ENCODE measurements around the gene GK.
A peak's percentile ranks its signal among the peaks of the same experiment; 100 is the strongest.
"Not testable (repeated sequence)": the region's sequence is repeated elsewhere in the genome, so short reads cannot be mapped to it uniquely, and the experiment has no call there.

GK gene

DNA sequence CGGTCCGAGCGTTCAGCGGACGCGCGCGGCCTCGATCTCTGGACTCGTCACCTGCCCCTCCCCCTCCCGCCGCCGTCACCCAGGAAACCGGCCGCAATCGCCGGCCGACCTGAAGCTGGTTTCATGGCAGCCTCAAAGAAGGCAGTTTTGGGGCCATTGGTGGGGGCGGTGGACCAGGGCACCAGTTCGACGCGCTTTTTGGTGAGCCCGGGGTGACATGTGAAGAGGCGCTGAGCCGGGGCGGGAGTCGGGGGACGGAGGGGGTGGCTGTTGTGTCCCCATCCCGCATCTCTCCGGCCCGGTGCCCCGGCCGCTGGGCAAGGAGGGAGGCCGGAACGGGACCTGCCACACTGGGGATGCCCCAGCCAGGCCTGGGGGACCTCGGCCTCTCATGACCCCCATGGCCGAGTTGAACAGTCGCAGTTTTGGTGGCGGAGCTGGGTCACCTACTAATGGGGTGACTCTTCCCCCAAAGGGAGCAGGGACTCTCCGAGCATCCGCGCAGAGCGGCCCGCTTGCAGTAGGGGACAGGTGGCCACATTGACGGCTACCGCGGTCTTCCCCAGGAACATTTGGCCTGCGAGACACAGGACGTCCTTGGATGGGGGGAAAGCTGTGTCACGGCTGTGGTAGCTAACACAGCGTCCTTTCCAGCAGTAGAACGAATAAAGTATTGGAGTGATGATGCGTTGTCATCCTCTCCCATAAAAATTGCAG lies at the start of gene GK:
TSS of gene GK (plus strand) at position 9 of the 717 bp plus-strand sequence. CDS start at position 124, 115 bp downstream.
- DNase-seq: no peak

DNA sequence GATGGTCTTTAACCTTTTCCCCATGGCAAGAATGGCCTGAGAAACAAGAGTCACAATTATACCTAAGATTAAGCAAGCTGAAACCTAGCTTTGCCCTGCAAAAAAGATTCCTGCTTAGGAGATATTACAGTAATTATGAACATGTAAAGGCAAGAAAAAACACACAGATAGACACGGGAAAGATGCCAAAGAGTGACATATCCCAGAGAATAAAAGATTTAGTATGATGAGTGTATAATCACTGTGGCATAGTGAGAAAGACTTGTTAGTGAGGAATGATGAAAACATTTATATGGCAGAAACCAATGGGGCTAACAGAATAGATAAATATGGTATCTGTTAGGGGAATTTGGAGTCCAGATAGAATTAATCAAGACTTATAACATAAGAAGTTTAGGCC lies 46.1 kb upstream of the GK start:
- DNase-seq: no peak

DNA sequence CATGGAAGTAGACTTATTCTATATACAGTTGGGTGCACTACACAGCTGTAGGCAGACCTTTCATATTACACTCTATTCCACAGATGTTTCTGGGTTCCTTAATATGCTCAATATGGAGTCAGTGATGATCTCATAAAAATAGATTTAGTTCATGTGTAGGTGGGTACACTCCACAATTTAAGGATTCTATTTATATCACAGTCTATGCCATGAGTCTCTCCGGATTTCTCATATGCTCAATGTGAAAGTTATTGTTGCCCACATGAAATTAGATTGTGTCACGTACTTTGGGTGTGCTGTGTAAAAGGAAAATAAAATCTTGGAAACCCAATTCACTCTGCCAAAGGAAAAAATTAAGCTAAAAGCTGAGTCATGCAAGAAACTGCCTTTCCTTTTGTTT lies 43.2 kb upstream of the GK start:
- DNase-seq: no peak

DNA sequence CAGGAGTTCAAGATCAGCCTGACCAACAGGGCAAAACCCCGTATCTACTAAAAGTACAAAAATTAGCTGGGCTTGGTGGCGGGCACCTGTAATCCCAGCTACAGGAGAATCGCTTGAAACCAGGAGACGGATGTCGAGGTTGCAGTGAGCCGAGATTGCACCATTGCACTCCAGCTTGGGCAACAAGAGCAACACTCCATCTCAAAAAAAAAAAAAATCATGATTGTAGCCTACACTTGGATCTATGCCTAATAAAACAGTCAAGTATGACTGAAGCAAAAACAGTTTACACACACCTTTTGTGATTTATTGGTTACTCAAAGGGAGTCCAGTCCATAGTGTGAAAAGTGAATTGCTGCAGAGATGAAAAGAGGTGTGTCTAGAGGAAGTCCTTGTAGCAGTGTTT lies 41.0 kb upstream of the GK start:
- no peak for DNase-seq

DNA sequence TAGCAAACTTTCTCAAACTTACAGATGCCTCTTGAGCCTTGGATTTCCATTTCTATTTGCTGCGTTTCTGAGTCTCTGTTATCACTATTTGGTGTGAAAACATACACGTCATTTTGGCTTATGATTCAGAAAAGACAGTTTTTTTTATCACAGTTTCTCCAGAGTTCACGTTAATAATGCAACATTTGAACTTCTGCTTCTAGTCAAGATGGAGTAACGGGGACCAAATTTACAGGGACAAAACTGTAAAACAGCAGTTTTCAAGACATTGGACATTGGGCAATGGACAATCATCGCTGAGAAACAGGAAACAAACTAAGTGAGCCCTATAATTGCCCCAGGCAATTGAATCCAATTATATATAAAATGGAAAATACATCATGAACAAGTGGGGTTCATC lies 39.5 kb upstream of the GK start:
- DNase-seq: no peak

DNA sequence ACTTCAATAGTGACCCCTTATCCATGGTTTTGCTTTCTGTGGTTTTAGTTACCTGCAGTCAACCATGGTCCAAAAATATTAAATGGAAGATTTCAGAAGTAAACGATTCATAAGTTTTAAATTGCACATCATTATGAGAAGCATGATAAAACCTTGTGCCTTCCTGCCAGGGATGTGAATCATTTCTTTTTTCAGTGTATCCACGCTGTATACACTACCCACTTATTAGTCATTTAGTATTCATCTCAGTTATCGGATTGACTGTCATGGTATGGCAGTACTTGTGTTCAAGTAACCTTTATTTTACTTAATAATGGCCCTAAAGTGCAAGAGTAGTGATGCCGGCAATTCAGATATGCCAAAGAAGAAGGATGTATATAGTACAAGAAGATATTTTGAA lies 38.0 kb upstream of the GK start:
- DNase-seq: no peak

DNA sequence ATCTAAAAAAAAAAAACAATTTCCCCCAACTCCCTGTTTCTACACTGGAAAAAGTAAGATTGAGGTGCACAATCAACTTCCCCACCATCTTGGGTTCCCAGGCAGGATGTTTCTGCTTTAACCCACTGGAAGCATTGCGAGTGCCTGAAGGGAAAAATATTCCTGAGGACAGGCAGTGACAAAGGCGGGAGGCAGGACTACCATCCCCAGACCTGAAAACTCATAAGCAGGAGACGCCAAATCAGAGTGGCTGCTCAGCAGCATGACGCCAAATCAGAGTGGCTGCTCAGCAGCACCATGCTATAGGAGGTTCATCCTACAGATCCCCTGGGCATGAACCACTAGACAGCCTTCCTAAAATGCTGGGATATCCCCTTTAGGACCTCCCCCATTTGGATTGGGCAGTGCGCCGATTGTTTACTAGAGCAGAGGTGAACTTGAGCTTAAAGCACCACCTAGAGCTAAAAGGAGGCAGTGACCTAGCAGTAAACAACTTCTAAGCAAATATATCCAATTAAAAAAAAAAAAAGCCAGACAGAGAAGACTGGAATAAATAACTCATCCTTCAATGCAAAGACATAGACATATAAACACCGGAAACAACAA lies 35.0 kb upstream of the GK start:
- DNase-seq: no peak

DNA sequence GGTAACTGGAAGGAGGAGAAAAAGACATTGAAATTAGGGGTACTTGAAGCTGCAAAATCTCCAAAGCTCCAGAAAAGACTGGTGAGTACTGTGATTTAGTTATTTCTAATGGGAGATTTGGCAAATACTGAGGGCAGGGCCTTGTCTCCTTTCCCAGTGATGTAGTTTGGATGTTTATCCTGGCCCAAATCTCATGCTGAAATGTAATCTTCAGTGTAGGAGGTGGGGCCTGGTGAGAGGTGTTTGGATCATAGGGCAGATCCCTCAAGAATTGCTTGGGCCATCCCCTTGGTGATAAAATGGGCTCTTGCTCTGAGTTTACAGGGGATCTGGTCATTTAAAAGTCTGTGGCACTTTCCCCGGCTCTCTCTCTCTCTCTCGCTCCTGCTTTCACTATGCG lies 33.1 kb upstream of the GK start:
- no peak for DNase-seq

DNA sequence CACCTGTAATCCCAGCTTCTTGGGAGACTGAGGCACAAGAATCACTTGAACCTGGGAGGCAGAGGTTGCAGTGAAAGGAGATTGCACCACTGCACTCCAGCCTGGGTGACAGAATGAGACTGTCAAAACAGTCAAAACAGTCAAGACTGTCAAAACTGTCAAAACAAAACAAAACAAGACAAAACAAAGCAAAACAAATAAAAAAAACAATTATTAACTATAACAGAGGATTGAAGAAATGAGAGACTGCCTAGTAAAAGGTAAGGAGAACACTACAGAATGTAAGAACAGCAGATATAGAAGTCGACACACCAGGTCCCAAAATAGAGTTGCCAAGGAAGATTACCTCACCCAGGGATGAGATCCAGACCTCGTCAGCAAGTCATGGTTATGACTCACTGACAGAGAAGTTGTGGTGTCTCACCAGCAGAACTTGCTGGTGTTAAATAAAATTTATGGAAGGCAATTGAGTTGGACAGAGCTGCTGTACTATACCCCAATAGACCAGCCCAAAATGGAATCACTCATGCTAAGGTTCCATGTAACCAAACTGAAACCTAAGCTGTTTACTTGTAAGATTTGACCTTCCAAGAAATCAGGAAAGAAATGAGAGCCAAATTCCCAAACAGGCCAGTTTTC lies 32.1 kb upstream of the GK start:
- DNase-seq: peak; percentile 14

DNA sequence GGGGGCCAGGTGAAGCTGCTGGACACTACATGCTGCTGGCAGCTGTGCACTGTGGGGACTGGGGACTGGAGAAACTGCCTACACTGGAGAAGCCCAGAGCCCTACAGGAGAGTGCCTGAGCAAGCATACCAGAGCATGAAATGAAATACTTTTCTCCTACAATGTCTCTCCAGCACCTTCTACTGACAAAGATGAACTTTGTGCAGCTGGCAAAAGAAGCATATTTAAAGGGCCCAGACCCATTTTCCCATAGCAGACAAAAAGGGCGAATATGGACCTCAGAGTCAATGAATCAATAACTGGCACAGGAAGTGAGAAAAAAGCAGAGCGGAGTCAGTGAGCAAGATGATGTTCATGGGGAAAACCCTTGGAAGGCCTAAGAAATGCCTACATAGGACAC lies 30.9 kb upstream of the GK start:
- DNase-seq: no peak

DNA sequence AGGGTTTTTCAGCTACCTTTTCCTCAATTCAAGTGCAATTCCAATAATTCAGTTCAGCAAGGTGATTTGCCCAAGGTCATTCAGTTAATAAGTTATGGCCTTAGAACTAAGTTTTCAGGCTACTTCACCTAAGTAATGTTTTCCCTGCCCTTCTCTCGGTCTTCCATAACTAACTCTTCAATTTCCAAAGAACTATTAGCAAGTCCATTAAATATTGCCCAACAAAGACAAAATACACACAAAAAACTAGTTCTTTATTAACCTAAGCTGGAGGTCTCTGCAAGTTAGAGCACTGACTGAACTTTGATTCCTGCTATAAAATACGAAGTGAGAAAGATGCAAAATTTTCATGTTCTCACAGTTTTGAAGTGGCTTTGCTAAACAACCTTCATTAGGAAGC lies 26.8 kb upstream of the GK start:
- DNase-seq: no peak

DNA sequence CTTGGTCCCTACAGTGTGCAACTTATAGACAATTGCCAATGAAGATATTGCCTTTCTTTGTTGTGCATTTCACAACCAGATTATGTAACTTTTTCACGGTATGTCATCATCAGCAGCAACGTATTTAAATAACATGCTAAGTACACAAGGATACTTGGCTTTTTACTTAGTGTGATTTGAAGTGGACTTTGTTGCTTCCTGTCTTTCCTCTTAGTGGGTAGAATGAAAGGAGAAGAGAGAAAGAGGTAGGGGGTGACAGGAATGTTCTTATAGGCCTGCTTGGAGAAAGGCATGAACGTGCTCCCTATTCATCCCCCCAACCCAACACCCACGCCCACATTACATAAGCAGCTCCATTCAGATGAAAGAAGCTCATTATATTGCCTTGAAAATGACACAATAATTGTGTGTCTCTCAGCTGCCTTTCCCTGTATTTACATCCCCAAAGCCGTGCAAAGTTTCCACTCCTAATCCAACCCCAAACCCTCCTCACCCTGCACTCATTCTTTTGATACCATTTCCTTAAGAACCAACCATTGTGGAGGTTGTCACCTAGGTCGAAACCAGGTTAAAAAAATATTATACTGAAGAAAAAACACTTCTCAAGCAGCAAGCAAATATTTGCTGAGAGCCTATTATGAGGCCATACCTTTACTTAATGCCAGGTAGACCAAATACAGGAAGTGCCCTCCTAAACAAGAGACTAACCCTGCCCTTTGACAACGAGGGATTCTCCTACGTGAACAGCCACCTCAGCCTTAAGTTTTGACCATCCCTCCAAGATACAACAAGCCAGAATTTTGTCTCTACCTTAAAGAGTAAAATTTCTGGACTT lies 25.2 kb upstream of the GK start:
- DNase-seq: no peak

DNA sequence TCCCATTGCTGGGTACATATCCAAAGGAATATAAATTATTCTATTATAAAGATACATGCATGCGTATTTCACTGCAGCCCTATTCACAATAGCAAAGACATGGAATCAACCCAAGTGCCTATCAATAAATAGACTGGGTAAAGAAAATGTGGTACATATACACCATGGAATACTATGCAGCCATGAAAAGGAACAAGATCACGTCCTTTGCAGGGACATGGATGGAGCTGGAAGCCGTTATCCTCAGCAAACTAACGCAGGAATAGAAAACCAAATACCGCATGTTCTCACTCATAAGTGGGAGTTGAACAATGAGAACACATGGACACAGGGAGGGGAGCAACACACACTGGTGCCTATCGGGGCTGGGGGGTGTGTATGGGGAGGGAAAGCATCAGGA lies 19.2 kb upstream of the GK start:
- not testable (repeated sequence) for DNase-seq

DNA sequence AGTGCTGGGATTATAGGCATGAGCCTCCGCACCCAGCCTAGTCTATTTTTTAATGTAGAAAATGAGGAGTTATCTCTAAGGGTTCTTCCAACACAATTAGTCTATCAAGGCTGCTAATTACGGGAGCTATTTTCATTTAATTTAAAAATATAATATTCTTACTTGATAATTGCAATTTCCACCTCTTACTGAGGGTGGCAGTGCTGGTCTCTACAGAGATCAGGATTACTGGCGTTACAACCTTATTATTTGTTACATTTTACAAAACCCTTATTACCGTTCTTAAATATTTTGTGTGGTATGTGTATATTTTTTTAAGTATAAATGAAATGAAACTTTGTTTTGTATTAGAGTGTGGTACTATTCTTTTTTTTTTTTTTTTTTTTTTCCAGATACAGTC lies 17.6 kb upstream of the GK start:
- no peak for DNase-seq

DNA sequence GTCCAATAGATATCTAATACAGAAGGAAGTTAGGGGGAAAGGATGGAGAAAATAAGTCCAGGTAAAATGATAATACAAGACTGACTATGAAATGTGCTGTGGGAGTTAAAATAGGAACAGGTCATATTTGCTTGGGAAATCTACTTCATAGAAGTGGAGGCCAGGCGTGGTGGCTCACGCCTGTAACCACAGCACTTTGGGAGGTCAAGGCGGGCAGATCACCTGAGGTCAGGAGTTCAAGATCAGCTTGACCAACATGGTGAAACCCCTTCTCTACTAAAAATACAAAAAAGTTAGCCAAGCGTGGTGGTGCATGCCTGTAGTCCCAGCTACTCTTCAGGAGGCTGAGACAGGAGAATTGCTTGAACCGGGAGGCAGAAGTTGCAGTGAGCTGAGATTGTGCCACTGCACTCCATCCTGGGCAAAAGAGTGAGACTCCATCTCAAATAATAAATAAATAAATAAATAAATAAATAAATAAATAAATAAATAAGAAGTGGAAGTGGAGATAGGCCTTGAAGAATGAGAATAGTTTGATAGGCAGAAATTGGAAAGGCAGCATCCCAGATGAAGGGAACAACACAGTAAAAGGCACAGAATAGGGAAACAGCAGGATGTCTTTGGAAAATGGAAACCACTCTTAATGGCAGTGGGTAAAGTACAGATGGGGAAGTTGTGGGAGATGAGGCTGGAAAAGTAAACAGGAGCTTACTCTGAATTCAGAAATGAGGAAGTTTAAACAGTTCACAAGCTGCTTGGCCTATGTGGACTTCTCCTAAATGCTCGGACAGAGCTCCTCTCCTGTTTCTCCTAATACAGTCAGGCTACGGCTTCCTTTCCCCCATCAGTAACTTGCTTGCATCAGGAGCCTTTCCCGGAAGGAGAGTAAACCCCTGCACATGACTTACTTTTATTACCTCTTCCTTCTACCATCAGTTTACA lies 15.1 kb upstream of the GK start:
- no peak for DNase-seq

DNA sequence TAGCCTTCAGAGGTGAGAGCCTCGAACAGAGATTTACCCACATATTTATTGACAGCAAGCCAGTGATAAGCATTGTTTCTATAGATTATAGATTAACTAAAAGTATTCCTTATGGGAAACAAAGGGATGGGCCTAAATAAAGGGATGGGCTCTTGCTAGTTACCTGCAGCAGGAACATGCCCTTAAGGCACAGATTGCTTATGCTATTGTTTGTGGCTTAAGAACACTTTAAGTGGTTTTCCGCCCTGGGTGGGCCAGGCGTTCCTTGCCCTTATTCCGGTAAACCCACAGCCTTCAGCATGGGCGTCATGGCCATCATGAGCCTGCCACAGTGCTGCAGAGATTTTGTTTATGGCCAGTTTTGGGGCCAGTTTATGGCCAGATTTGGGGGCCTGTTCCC lies 13.5 kb upstream of the GK start:
- DNase-seq: not testable (repeated sequence)

DNA sequence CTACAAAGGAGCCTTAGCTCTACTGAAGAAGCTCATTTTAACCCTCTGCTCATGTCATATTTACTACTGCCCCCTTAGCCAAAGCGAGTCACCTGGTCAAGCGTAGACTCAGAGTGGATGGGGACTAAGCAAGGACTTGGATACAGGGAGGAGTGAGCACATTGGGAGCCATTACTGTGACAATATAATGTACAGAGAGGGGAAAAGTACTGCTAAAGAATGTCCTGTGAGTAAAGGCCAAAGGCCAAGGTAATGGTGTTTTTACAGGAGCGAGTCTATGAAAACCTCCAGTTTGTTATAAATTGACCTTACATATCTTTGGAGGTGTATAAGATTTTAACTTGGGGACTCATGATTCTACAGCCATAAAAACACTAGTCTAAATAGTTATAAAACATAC lies 10.6 kb upstream of the GK start:
- DNase-seq: no peak

DNA sequence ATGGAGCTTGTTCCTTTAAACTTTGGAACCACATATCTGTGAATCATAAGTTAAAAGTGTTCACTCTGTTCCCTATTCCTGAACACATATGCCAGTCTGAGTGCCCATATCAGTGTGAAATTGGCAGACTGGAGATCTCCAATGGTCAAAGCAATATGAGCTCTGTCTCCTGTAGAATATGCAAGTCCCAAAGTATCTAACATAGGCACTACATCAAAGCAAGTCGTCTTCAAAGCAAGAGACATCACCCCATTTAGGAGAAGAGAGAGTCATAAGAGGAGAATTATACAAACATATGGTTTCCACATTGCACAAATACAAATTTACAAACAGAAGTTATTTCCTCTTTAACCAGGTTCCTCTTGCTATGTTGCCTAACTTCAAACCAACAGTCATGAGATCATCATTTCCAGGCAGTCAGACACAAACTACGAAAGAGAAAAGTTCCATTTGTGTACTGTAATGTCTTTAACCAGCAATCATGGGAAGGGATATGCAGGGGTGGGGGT lies 9.9 kb upstream of the GK start:
- DNase-seq: no peak

DNA sequence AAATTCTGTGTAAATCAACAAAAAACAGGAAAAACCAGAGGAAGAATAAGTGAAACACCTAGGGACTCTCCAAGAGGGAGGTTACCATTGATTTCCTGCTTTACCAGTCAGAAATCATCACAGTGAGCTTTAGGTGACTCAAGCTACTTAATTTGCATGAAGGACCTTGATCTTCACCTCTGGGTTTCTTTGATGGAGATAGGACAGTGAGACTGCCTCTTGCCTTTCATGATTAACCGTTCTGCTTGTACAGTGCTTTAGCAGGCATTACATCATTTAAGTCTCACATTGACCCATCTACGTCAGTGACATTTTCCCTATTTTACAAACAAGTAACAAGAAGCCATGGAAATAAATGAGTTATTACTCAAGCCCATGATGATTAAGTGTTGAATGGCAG lies 3.4 kb upstream of the GK start:
- DNase-seq: no peak

DNA sequence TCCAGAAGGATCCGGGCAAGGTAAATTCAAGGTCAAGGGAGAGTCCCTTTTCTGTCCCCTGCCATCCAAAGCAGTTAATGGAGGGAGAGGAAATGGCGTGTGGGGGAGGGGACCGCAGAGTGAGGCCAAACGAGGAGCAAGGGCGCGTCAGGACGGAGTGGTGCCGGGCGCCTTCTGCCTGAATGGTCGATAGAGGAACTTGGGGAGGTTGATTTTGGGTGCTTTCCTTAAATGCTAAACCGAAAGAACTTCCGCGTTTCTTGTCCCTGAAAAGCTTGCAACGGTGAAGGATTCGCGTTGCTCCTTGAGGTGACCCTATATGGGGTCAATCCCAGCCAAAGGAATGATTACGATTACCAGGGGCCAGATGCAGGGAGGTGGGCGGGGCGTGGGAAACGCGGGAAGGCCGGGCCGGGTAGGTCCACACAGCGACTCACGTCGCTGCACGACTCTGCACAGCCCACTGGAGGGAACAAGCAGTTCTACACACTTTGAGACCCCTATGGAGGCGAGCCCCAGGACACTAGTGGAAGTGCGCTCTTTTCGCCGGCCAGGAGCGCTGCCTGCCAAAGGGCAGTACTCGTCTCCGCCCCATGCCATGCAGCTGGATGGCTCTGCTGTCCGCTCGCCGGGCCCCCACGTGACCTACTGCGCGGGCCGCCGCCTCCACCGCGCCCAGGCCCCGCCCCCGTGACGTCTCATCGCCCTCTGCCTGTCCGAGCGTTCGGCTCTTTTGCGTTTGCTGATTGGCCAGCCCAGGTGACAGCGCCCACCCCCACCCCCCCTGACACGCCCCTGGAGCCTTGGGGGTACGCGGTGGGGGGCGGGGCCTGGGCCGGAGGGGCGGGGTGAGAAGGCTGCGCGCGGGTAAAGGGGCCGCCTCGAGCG lies 452 bp upstream of the GK start:
- DNase-seq: peak; percentile 60

DNA sequence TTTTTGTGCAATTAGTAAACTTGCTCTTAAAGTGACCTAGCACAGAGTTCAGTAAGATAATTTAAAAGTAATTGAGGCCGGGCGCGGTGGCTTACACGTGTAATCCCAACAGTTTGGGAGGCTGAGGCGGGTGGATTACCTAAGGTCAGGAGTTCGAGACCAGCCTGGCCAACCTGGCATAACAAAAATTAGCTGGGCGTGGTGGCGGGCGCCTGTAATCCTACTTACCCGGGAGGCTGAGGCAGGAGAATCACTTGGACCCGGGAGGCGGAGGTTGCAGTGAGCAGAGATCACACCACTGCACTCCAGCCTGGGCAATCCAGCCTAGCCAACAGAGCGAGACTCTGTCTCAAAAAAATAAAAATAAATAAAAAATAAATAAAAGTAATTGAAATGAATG lies 1.2 kb downstream of the GK start:
- DNase-seq: not testable (repeated sequence)
